Measurements from ENCODE around the gene SIX6.
"Not testable (repeated sequence)": the region's sequence is repeated elsewhere in the genome, so short reads cannot be mapped to it uniquely, and the experiment has no call there.

DNA sequence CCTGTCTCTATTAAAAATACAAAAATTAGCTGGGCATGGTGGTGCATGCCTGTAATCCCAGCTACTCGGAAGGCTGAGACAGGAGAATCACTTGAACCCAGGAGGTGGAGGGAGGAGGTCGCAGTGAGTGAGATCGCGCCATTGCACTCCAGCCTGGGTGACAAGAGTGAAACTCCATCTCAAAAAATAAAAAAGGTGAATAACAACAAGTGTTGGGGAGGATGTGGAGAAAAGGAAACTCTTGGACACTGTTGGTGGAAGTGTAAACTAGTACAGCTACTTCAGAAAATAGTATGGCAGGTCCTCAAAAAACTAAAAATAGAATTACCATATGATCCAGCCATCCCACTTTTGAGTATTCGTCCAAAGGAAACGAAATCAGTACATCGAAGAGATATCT, 28.7 kb upstream of the SIX6 start:
- not testable (repeated sequence) for TF ChIP-seq EP300 (IDR thresholded peaks at IDR 0.05; ENCODE audit: low read depth); POLR2A (IDR thresholded peaks at IDR 0.05)
- TF ChIP-seq, protein P1, sequence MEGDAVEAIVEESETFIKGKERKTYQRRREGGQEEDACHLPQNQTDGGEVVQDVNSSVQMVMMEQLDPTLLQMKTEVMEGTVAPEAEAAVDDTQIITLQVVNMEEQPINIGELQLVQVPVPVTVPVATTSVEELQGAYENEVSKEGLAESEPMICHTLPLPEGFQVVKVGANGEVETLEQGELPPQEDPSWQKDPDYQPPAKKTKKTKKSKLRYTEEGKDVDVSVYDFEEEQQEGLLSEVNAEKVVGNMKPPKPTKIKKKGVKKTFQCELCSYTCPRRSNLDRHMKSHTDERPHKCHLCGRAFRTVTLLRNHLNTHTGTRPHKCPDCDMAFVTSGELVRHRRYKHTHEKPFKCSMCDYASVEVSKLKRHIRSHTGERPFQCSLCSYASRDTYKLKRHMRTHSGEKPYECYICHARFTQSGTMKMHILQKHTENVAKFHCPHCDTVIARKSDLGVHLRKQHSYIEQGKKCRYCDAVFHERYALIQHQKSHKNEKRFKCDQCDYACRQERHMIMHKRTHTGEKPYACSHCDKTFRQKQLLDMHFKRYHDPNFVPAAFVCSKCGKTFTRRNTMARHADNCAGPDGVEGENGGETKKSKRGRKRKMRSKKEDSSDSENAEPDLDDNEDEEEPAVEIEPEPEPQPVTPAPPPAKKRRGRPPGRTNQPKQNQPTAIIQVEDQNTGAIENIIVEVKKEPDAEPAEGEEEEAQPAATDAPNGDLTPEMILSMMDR (IDR thresholded peaks at IDR 0.05) = not testable (repeated sequence)
